K562 (cell line): ENCODE measurements around the gene SLC9A7. TPM values are rescaled to one million over a fixed set of nuclear protein-coding genes. Genes with fewer than 3 reads are reported as not detected.

Experiments used
- ATAC-seq: fragments of 200-7000 bp; cut with Tn5 transposase; 3 replicates; pipeline ENCODE4 v1.9.1; 2020; ENCODE audit warnings: moderate library complexity
- BruUV-seq: library from RNA; stranded (reverse); fragments of 400-500 nt; replicated peaks from 2 replicates; lab custom pipeline; 2021; lab: Mats Ljungman, UMichigan
- CTCF ChIA-PET: fragments of 300-600 bp; formaldehyde crosslinking; extraction: SDS; loops from one replicate; lab custom pipeline; 2021; ENCODE audit warnings: low intra/inter-chr PET ratio; lab: Yijun Ruan, JAX
- POLR2A ChIA-PET: fragments of 300-600, 350-650 bp; sonication (Branson Sonifier 250); formaldehyde crosslinking; extraction: SDS; loops from one replicate; lab custom pipeline; 2021; ENCODE audit warnings: antibody characterized with exemption, inconsistent platforms; lab: Yijun Ruan, JAX
- DNase-seq, 4 experiments: peaks; one replicate each; pipeline versions ENCODE4 v3.0.0 to v3.0.0-alpha.2; 2011 to 2018; ENCODE audit warnings: low spot score in 3 of 4, mixed read lengths in 3 of 4; ENCODE audit errors: extremely low read depth in 1 of 4
- FAIRE-seq: peaks from 2 replicates; lab custom pipeline; 2011; peaks lifted over from hg19 to GRCh38; lab: Jason Lieb, UNC
- H2AFZ ChIP-seq: 2 replicates; pipeline ENCODE4 v1.6.0; 2011; ENCODE audit warnings: low read depth, low read length, control low read depth, inconsistent platforms
- H3K27ac ChIP-seq: fragments of 200-600 bp; 3 replicates; pipeline ENCODE4 v1.8.0; 2011; ENCODE audit warnings: low read depth, mild to moderate bottlenecking, control low read depth, inconsistent platforms, low read length, moderate library complexity, mixed read lengths; ENCODE audit errors: extremely low read depth
- H3K27me3 ChIP-seq, 2 experiments: fragments of 300-600 bp in 1 of 2; 2 replicates in 1 of 2; 3 replicates in 1 of 2; pipeline versions ENCODE4 v1.6.0 to v1.8.0; 2011; ENCODE audit warnings: inconsistent platforms in 2 of 2, low read length in 2 of 2, mild to moderate bottlenecking in 1 of 2, mixed read lengths in 1 of 2, moderate library complexity in 1 of 2; ENCODE audit not compliant: control insufficient read depth in 2 of 2, insufficient read depth in 2 of 2
- H3K36me3 ChIP-seq: fragments of 300-600 bp; 3 replicates; pipeline ENCODE4 v1.8.0; 2011; ENCODE audit warnings: mild to moderate bottlenecking, low read length, inconsistent platforms; ENCODE audit not compliant: control insufficient read depth, insufficient read depth
- H3K4me1 ChIP-seq, 2 experiments: fragments of 200-600 bp in 1 of 2; replicated peaks in 1 of 2; 2 replicates in 1 of 2; 3 replicates in 1 of 2; pipeline versions ENCODE4 v1.5.1 to v1.8.0; 2011; ENCODE audit warnings: inconsistent platforms in 2 of 2, low read length in 2 of 2, mild to moderate bottlenecking in 1 of 2, mixed read lengths in 1 of 2, moderate library complexity in 1 of 2; ENCODE audit not compliant: control insufficient read depth in 2 of 2, insufficient read depth in 2 of 2
- H3K4me2 ChIP-seq: 2 replicates; pipeline ENCODE4 v1.6.1; 2011; ENCODE audit warnings: low read length, control low read depth, inconsistent platforms, mixed read lengths; ENCODE audit not compliant: insufficient read depth
- H3K4me3 ChIP-seq: fragments of 200-600 bp; sonication (generic), shearing (Covaris generic); 2 replicates; pipeline ENCODE4 v1.5.1; 2016; ENCODE audit warnings: control low read depth, inconsistent platforms
- H3K79me2 ChIP-seq: fragments of 200-600 bp; 3 replicates; pipeline ENCODE4 v1.8.0; 2011; ENCODE audit warnings: low read length, inconsistent platforms; ENCODE audit not compliant: control insufficient read depth, insufficient read depth
- H3K9ac ChIP-seq, 2 experiments: 2 replicates each; pipeline versions ENCODE4 v1.6.0 to v1.6.1; 2011; ENCODE audit warnings: low read depth in 2 of 2, low read length in 2 of 2, control low read depth in 1 of 2, inconsistent platforms in 1 of 2, mild to moderate bottlenecking in 1 of 2, mixed read lengths in 1 of 2; ENCODE audit not compliant: insufficient read depth in 1 of 2
- H3K9me1 ChIP-seq: one replicate; pipeline ENCODE4 v1.6.0; 2011; ENCODE audit warnings: inconsistent platforms, mild to moderate bottlenecking, low read length, moderate library complexity; ENCODE audit not compliant: control insufficient read depth, insufficient read depth
- H3K9me3 ChIP-seq: replicated peaks from 2 replicates; pipeline ENCODE4 v1.5.1; 2011; ENCODE audit warnings: low read depth, low read length, inconsistent platforms; ENCODE audit not compliant: control insufficient read depth, insufficient read depth
- H4K20me1 ChIP-seq: replicated peaks from 2 replicates; pipeline ENCODE4 v1.6.1; 2011; ENCODE audit warnings: low read length, inconsistent platforms, mixed read lengths; ENCODE audit not compliant: control insufficient read depth, insufficient read depth
- CC2D1A ChIP-seq: fragments of 450-650 bp; IDR thresholded peaks from 2 replicates; pipeline ENCODE4 v1.6.1; 2017; ENCODE audit warnings: mild to moderate bottlenecking
- KLF6 ChIP-seq: fragments of 250-450 bp; sonication (Bioruptor Pico); IDR thresholded peaks from 2 replicates; pipeline ENCODE4 v1.4.0; 2020; ENCODE audit warnings: mild to moderate bottlenecking, moderate library complexity, borderline replicate concordance
- NR2C1 ChIP-seq, 2 experiments: fragments of 450-650 bp; IDR thresholded peaks; 2 replicates each; pipeline ENCODE4 v1.6.1; 2017; ENCODE audit warnings: mild to moderate bottlenecking in 2 of 2, antibody characterized with exemption in 1 of 2, inconsistent platforms in 1 of 2, missing compliant biosample characterization in 1 of 2, missing genetic modification characterization in 1 of 2
- SMARCC2 ChIP-seq: fragments of 450-650 bp; IDR thresholded peaks from 2 replicates; pipeline ENCODE4 v1.6.1; 2017; ENCODE audit warnings: antibody characterized with exemption, moderate library complexity, mild to moderate bottlenecking, low read depth
- ZBTB33 ChIP-seq: sonication (generic); formaldehyde crosslinking; IDR thresholded peaks from 2 replicates; pipeline ENCODE4 v1.8.1; 2023; ENCODE audit warnings: mild to moderate bottlenecking, missing genetic modification reagents
- ZNF695 ChIP-seq: fragments of 450-650 bp; formaldehyde crosslinking; IDR thresholded peaks from 2 replicates; pipeline ENCODE4 v1.4.0; 2020; ENCODE audit warnings: mild to moderate bottlenecking, moderate library complexity
- ZNF785 ChIP-seq: fragments of 250-450 bp; sonication (Bioruptor Pico); IDR thresholded peaks from 2 replicates; pipeline ENCODE4 v1.4.0; 2020; ENCODE audit warnings: mild to moderate bottlenecking
- ZNF79 ChIP-seq: fragments of 250-450 bp; sonication (Bioruptor Pico); IDR thresholded peaks from 2 replicates; pipeline ENCODE4 v1.4.0; 2020; ENCODE audit warnings: low read depth, mild to moderate bottlenecking, moderate library complexity
- WGBS: fragments of 100-300 bp; shearing (Covaris generic); methylation state at CpG from one replicate; pipeline ENCODE4 v1.1.6; 2016; ENCODE audit warnings: low coverage, mixed read lengths; ENCODE audit not compliant: insufficient coverage; ENCODE audit errors: missing lambda C conversion rate; 5-methylcytosine and 5-hydroxymethylcytosine counted together
- in situ Hi-C: fragments of 300-500 bp; cut with MboI; formaldehyde crosslinking; loops from 4 replicates; pipeline ENCODE4 v1.15.0; 2018; ENCODE audit warnings: inconsistent platforms, mixed read lengths
- intact Hi-C: fragments of 100-400 bp; cut with micrococcal nuclease; formaldehyde crosslinking; loops from 2 replicates; pipeline ENCODE4 v1.14.2; 2022
- polyA plus RNA-seq, 8 experiments: library from polyadenylated mRNA; depleted of rRNA in 4 of 8; stranded (reverse) in 5 of 8; unstranded in 3 of 8; fragments of >200 nt; fragmentation: Nextera tagmentation in 2 of 8; fragmentation: Illumina TruSeq in 1 of 8; extraction: Ambion mirVana in 2 of 8; extraction: Trizol in 1 of 8; gene quantifications; 2 replicates each; pipeline versions ENCODE4 v1.2.1 to v1.2.3, GENCODE V29; 2011 to 2014; ENCODE audit warnings: inconsistent platforms in 1 of 8, missing spikeins in 1 of 8
- total RNA-seq, 7 experiments: library from RNA; depleted of rRNA in 6 of 7; stranded (reverse); fragments of >200 nt in 6 of 7; fragmentation: Illumina TruSeq in 2 of 7; extraction: Trizol in 2 of 7; gene quantifications; 2 replicates each; pipeline versions ENCODE4 v1.2.1 to v1.2.3, GENCODE V29; 2011 to 2021; ENCODE audit warnings: low replicate concordance in 1 of 7
- TF ChIP-seq, protein P1 (sequence below): sonication (generic); formaldehyde crosslinking; IDR thresholded peaks from 2 replicates; pipeline ENCODE4 v1.9.0; 2022; ENCODE audit warnings: mild to moderate bottlenecking, missing genetic modification reagents
- TF ChIP-seq, protein P2 (sequence below): fragments of 450-650 bp; IDR thresholded peaks from 2 replicates; pipeline ENCODE4 v1.6.1; 2016

The SLC9A7 gene
- total and polyA plus RNA-seq, 9 of the 15 experiments (the other 6 are each of a cell fraction or from before 2014, with no cell fraction given) = 0.04 to 0.13 (median 0.09) TPM; not detected in 5

- H4K20me1 ChIP-seq = no peaks in the 10 kb centered on the region
- no peak overlapping the region for H3K4me2 ChIP-seq
- no peaks in the 10 kb centered on the region for H3K9me1 ChIP-seq
- H3K9ac ChIP-seq = no peak overlapping the region
- H2AFZ ChIP-seq = no peak overlapping the region
- in situ Hi-C loops = no loop called here
- TF ChIP-seq CC2D1A (no peak), ZBTB33 (no peak), NR2C1 (IDR thresholded peaks at IDR 0.05) (no peak), NR2C1 (tag; IDR thresholded peaks at IDR 0.05) (no peak), ZNF79 (no peak), ZNF785 (CRISPR knock-in tag) (no peak), KLF6 (CRISPR knock-in tag) (no peak), SMARCC2 (no peak), ZNF695 (CRISPR knock-in tag) (no peak)
- TF ChIP-seq, protein P1, sequence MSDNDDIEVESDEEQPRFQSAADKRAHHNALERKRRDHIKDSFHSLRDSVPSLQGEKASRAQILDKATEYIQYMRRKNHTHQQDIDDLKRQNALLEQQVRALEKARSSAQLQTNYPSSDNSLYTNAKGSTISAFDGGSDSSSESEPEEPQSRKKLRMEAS (CRISPR knock-in tag) = no peak
- TF ChIP-seq, protein P2, sequence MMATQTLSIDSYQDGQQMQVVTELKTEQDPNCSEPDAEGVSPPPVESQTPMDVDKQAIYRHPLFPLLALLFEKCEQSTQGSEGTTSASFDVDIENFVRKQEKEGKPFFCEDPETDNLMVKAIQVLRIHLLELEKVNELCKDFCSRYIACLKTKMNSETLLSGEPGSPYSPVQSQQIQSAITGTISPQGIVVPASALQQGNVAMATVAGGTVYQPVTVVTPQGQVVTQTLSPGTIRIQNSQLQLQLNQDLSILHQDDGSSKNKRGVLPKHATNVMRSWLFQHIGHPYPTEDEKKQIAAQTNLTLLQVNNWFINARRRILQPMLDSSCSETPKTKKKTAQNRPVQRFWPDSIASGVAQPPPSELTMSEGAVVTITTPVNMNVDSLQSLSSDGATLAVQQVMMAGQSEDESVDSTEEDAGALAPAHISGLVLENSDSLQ = no peak
- TF ChIP-seq, all 486 proteins: peak for 0
- no peak overlapping the region for H3K27ac ChIP-seq
- H3K9me3 ChIP-seq = no peaks in the 10 kb centered on the region
- FAIRE-seq = no peak
- POLR2A ChIA-PET = interaction anchor here (1.7 kb wide), 1 partner anchor 12 kb away, joined by 5 read pairs; no protein-coding TSS in a partner anchor
- DNase-seq = no peak
- no peaks in the 10 kb centered on the region; a peak in 1 of 5 replicates for H3K4me1 ChIP-seq
- H3K79me2 ChIP-seq = no peaks in the 10 kb centered on the region
- 4% methylated on average over 4 of the region's 5 CpGs for WGBS
- H3K36me3 ChIP-seq = no peaks in the 10 kb centered on the region
- intact Hi-C loops = no loop called here
- H3K27me3 ChIP-seq = no peaks in the 10 kb centered on the region
- ATAC-seq = no peak
- CTCF ChIA-PET = no interaction called here
- H3K4me3 ChIP-seq = no peak overlapping the region
- no TSS peak for BruUV-seq
Measured at GRCh38 chrX:46587158-46587557, 171.8 kb downstream of the SLC9A7 start.
